ENCODE data around the gene HSFX1. TPM values are rescaled to one million over a fixed set of nuclear protein-coding genes. Genes with fewer than 3 reads are reported as not detected.

The HSFX1 gene, protein sequence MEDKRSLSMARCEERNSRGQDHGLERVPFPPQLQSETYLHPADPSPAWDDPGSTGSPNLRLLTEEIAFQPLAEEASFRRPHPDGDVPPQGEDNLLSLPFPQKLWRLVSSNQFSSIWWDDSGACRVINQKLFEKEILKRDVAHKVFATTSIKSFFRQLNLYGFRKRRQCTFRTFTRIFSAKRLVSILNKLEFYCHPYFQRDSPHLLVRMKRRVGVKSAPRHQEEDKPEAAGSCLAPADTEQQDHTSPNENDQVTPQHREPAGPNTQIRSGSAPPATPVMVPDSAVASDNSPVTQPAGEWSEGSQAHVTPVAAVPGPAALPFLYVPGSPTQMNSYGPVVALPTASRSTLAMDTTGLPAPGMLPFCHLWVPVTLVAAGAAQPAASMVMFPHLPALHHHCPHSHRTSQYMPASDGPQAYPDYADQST
- 0.12 and 0.60 TPM in 2 replicates for total RNA-seq

DNA sequence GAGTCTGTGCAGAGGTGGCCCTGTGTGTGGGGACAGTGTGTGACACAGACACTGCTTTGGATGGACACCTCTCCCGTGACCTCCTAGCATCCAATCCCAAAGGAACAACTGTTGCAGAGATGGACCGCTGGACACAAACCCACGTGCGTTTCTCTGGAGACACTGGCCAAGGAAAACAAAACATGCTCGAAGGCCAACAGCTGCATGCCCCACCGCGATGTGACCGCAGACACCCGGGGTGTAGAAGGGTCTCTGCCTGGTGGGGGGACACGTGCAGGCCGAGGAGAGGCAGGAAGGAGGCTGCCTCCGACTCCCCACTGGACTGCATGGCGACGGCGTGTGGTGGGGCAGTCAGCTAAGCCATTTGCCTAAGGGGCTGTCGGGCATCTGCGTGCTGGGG, at the start of gene HSFX1:
Gene HSFX1, plus strand, starts transcription at position 301 of the 400 bp plus-strand sequence. CDS start 614 bp downstream, outside the sequence.

DNA sequence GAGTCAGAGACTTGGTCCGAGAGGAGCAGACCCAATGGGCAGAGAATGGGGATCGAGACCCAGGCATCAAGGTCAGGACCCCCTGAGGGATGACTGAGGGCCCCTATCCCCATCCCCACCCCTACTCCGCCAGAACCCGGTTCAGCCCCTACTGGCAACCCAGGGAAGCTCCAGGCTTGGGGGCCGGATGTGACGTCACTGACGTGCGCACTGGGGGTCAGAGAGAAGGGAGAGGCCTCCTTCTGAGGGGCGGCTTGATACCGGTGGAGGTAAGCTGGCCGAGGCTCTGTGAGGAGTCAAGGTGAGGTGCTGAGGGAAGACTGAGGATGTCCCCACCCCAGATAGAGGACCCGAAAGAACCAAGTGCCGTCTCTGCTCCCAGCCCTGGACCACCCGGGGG, 7.9 kb downstream of the HSFX1 start, which contains the start of gene MAGEA9:
Gene MAGEA9, plus strand, starts transcription at position 204 of the 400 bp plus-strand sequence. CDS start 4,281 bp downstream, outside the sequence.

Other genes starting within 250 kb of the HSFX1 start
- gene EOLA1, start 233.1 kb upstream of the HSFX1 start, total RNA-seq = 11.1 and 22.0 TPM in 2 replicates
- gene HSFX3, start 224.1 kb upstream of the HSFX1 start, total RNA-seq = not detected in 2 replicates
- gene MAGEA9B, start 186.6 kb upstream of the HSFX1 start, total RNA-seq = not detected in 2 replicates
- gene HSFX2, start 178.8 kb upstream of the HSFX1 start, total RNA-seq = 0.68 TPM in 1 of 2 replicates, not detected in the other
- gene TMEM185A, start 142.3 kb upstream of the HSFX1 start, total RNA-seq = 10.9 and 14.1 TPM in 2 replicates
- not detected in 2 replicates for gene MAGEA11, start 62.0 kb upstream of the HSFX1 start, total RNA-seq
- gene MAGEA9, start 7.9 kb downstream of the HSFX1 start, total RNA-seq = not detected in 2 replicates
- not detected in 2 replicates for gene MAGEA8, start 107.1 kb downstream of the HSFX1 start, total RNA-seq
- not detected in 2 replicates for gene HSFX4, start 155.5 kb downstream of the HSFX1 start, total RNA-seq
- gene EOLA2, start 164.4 kb downstream of the HSFX1 start, total RNA-seq = 16.7 and 21.4 TPM in 2 replicates